ENCODE results near the gene STX12.

STX12 gene

DNA sequence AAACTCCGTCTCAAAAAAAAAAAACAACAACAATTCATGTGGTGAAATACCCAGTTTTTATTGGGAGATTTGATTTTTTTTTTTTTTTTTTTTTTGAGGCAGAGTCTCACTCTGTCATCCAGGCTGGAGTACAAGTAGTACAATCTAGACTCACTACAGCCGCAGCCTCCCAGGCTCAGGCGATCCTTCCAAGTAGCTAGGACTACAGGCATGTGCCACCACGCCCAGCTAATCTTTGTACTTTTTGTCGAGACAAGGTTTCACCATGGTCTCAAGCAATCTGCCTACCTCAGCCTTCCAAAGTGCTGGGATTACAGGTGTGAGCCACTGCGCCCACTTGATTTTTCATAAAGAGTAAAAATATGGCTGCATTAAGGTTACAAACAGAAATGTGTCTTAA lies 31.9 kb upstream of the STX12 start:
- no peak overlapping the region for H3K27ac ChIP-seq
- TF ChIP-seq, protein P1, sequence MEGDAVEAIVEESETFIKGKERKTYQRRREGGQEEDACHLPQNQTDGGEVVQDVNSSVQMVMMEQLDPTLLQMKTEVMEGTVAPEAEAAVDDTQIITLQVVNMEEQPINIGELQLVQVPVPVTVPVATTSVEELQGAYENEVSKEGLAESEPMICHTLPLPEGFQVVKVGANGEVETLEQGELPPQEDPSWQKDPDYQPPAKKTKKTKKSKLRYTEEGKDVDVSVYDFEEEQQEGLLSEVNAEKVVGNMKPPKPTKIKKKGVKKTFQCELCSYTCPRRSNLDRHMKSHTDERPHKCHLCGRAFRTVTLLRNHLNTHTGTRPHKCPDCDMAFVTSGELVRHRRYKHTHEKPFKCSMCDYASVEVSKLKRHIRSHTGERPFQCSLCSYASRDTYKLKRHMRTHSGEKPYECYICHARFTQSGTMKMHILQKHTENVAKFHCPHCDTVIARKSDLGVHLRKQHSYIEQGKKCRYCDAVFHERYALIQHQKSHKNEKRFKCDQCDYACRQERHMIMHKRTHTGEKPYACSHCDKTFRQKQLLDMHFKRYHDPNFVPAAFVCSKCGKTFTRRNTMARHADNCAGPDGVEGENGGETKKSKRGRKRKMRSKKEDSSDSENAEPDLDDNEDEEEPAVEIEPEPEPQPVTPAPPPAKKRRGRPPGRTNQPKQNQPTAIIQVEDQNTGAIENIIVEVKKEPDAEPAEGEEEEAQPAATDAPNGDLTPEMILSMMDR (conservative IDR thresholded peaks at IDR 0.05): no peak

DNA sequence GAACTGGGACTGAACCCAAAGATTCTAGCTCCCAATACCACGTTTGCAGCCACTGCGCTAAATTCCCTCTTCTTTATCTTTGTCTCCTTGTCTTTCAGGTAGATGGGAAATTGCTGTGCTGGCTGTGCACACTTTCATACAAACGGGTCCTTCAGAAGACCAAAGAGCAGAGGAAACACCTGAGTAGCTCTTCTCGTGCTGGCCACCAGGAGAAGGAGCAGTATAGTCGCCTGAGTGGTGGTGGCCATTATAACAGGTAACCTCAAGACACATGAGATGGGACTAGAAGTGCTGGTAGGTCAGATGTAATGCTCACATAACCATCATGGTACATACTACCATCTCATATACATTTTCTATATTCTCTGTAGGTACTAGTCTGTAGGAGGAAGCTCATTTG lies 28.5 kb upstream of the STX12 start:
- no peak overlapping the region for H3K27ac ChIP-seq
- TF ChIP-seq, protein P1 (conservative IDR thresholded peaks at IDR 0.05): no peak

DNA sequence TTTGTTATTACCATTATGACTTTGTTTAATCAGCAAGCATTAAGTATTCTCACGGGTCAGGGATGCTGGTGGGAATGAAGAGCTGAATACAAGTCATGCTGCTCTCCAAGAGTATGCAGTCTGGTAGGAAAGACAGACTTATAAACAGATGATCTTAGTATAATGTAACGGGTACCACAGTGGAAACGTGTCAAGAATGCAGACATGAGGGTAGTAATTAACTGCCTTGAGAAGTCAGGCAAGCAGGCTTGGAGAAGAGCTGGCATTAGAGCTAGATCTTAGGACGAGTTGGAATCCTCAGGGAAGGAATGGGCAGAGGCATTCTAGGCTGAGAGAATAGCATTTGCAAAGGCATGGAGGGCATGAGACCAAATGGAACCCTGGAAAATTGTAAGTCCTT lies 27.6 kb upstream of the STX12 start:
- TF ChIP-seq, protein P1 (conservative IDR thresholded peaks at IDR 0.05): no peak
- H3K27ac ChIP-seq: no peak overlapping the region

DNA sequence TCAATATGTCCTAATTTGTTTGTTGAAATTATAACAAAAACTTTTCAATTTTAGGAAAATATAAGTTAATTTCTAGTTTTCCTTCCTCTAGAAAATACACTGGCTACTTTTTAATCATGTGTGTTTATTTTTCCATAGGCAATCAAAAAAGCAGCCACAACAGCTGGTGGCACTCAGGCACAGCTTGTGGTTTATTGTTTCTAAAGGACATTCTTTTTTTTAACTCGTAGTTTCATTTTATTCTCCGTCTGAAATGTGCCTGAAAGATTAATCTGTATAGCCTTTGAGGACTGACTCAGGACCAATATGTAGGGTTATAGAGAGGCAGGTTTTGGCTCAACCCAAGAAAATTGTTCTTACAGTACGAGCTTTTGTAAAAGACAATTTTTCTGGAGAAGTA lies 20.7 kb upstream of the STX12 start:
- TF ChIP-seq, protein P1 (conservative IDR thresholded peaks at IDR 0.05): no peak
- H3K27ac ChIP-seq: no peak overlapping the region

DNA sequence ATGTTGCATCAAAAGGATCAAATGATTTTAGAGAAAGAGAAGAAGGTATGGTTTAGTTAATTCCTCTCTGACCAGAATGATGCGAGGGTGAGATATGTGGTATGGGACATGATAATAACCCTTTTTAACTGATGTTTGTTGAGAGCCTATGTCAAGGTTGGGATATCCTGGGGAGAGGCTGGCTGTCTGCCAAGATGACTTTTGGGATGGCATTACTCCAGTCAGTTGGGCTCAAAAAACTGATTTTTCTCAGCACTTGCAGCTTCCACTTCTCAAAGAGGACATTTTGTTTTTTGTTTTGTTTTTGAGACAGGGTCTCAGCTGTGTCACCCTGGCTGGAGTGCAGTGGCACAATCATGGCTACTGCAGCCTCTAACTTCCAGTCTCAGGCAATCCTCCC lies 17.7 kb upstream of the STX12 start:
- no peak overlapping the region for H3K27ac ChIP-seq
- TF ChIP-seq, protein P1 (conservative IDR thresholded peaks at IDR 0.05): no peak

DNA sequence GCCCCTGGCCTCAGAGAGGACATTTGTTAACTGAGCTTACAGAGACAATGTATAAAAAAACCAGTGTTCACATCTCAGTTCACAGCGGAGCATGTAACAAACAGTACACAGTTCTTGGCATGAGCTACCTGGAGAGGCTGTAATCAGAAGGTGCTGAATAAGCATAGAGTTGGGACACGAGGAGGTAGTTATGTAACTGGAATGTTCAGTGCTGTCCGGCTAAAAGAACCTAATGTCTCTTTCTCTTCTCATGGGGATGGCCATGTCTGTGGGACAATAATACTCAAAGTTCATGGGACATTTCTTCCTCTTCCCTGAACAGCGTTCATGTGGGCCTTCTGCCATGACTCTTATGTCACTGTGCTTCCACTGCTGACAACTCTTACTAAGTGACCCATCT lies 17.2 kb upstream of the STX12 start:
- TF ChIP-seq, protein P1 (conservative IDR thresholded peaks at IDR 0.05): no peak
- H3K27ac ChIP-seq: no peak overlapping the region

DNA sequence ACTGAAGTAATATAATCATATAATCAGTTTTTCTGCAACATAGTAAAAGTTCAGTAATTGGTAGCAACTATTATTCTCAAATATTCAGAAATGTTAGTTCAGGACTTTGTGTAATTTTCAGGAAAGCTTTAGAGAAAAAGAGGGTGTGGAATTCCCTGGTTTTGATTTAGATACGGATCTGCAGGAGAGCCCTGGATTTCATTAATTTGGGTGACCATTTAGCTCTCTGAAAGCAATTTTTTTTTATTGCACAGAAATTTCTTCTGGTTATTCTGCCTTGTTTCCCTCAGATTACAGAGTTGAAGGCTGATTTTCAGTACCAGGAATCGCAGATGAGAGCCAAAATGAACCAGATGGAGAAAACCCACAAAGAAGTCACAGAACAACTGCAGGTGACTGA lies 13.8 kb upstream of the STX12 start:
- TF ChIP-seq, protein P1 (conservative IDR thresholded peaks at IDR 0.05): no peak
- no peak overlapping the region for H3K27ac ChIP-seq

DNA sequence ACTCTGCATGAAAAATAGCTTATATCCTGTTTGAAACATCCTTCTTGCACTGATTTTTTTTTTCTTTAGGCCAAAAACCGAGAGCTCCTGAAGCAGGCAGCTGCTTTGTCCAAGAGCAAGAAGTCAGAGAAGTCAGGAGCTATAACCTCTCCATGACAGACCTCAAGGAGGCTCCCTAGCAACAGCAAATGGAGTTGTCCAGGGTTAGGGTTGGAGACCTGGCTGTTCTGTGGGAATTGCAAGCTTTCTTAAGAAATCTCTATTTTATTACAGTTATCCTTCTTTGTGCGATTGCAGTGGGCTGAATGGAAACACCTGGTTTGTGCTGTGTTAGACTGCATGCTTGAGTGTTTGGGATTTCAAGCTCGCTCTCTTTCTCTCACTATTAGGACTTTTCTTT lies 12.6 kb upstream of the STX12 start:
- TF ChIP-seq, protein P1 (conservative IDR thresholded peaks at IDR 0.05): 0 out of 2 replicates have a peak, but pooled peaks have one; percentile 12
- H3K27ac ChIP-seq: no peak overlapping the region
